GM12874 (cell line): ENCODE results near the gene RELN.

Experiments
- TF ChIP-seq, protein P1 (sequence below): IDR thresholded peaks from 2 replicates; pipeline ENCODE4 v1.5.1; 2011; ENCODE audit warnings: low read depth, mild to moderate bottlenecking, control low read depth, low read length, moderate library complexity; ENCODE audit not compliant: insufficient read depth

RELN gene

DNA sequence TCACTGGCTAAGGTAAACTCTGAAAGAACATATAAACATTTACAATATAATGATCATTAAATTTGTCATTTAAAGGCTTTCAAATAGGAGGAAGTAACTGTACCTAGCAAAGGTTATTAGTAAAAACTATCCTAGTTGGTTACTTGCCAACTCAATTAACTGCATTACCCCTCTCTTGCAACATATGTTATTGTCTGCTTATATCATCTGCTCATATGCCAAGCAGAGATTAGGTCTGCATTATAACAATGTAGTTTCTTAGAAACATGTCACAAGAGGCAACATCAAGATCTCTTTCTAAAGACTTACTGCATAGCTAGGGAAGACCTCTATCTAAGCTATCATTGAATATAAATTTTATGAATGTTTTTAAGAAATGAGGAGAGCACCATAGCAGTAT lies 132.5 kb downstream of the RELN start:
- TF ChIP-seq, protein P1, sequence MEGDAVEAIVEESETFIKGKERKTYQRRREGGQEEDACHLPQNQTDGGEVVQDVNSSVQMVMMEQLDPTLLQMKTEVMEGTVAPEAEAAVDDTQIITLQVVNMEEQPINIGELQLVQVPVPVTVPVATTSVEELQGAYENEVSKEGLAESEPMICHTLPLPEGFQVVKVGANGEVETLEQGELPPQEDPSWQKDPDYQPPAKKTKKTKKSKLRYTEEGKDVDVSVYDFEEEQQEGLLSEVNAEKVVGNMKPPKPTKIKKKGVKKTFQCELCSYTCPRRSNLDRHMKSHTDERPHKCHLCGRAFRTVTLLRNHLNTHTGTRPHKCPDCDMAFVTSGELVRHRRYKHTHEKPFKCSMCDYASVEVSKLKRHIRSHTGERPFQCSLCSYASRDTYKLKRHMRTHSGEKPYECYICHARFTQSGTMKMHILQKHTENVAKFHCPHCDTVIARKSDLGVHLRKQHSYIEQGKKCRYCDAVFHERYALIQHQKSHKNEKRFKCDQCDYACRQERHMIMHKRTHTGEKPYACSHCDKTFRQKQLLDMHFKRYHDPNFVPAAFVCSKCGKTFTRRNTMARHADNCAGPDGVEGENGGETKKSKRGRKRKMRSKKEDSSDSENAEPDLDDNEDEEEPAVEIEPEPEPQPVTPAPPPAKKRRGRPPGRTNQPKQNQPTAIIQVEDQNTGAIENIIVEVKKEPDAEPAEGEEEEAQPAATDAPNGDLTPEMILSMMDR = no peak

DNA sequence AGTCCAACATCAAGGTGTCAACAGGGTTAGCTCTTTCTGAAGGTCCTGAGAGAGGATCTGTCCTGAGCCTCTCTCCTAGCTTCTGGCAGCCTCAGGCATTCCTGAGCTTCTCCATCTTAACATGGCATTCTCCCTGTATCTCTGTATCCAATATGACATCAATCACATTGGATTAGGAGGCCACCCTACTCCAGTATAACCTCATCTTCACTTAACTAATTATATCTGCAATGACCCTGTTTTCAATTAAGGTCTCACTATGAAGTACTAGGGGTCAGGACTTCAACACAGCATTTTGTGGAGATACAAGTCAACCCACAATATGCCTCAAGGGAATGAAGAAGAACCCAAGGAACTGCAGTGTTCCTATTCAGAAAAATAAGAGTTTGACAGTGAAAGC lies 133.8 kb downstream of the RELN start:
- TF ChIP-seq, protein P1 = no peak

DNA sequence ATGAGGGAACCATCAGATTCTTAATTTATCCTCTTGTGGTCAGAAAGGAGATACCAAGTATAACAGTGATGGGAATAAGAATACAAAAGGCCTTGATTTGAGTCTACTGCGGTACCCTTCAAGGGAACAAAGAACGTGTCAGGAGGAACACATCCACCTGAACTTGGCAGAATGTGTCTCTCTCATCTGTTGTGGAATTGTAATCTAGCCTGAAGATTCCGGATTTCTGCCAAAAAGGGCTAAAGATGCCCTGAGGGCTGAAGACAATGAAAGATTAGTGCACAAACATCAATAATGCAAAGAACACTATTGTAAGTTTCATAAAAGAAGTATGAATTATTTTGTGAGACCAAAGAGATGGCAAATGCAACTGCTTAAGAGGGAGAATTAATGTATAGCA lies 134.8 kb downstream of the RELN start:
- TF ChIP-seq, protein P1 = no peak

DNA sequence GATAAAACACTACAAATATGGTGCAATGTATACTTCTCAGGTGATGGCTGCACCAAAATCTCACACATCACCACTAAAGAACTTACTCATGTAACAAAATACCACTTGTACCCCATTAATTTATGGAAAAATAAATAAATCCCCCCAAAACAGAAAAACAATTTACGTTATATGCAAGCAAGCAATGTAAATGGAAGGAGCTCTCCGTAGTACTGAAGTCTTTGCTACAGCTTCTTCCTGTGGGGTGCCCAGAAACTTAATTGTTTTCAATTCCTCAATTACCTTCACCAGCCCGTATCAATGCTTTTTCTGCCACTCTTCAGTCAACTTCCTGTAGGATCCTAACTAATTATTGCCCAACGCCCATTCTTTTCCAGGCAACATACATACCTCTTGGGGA lies 138.1 kb downstream of the RELN start:
- TF ChIP-seq, protein P1 = no peak

DNA sequence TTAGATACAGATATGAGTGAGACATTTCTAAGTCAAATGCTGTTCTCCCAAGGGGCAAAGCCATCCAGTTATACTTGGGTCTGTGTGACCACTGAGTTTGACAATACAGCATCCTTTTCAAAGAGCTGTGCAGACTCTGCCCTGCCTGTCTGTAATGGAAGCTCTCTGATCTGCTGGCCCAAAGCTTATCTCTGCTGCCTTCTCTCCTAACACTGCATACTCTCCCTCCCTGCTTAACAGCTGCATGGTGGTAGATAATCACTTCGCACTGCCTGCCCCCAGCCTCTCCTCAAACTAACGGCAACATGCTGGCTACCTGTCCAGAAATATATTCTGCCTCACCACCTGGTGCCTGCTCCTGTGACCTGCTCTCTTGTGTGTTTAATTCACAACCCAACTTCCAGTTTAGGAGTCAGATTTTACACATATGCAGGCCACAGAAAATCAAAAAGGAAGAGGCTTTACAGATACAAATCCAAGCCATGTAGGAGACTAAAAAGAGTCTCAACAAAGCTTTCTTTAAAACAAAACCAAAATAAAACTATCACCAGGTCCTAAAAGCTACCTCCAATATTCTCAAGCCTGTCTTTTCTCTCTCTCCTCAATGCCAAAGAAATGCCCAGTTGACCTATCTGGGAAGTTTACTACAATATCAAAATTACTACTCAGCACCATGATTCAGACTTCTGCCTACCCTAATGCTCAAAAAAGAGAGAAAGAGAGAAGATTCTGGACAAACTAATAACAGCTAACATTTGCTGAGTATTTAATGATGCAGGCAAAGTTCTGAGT lies 145.6 kb downstream of the RELN start:
- TF ChIP-seq, protein P1 = no peak

DNA sequence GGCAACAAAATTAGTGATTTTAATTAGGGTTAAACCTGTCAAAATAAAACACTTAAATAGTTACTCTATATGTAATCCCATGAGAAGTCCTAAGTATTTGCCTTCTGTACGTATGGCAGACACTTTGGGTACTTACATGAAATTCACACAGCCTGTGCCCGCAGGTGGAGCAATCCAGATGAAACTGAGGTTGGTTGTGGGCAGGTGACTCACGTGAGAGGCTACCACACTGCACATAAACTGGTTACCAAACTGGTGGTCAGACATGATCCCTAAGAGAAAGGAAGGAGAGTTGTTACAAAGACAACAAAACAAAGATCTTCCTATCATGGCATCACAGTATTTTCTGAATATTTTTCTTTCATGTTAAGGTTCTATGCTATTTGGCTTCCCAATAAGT lies 156.1 kb downstream of the RELN start:
- TF ChIP-seq, protein P1 = no peak

DNA sequence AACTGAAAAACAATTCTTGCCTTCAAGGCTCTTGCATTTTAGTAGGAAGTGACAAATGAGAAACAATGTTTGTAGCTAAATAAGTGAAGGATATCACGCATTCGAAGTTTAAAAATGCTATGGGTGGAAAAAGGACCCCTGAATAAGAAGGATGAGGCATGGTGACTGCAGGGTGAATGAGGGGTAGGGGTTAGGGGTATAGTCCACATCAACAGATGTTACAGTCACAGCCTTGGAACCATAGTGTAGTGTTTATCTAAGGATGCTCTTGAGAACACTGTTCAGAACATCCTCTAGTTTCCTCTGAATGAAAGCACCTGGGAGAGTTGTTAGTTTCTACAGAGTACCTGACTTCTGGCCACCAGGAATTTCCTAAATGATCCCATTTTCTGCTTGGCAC lies 157.0 kb downstream of the RELN start:
- TF ChIP-seq, protein P1 = no peak
